HG02642 (cell line): Measurements from ENCODE around the gene LRRIQ4.
A peak's percentile ranks its signal among the peaks of the same experiment; 100 is the strongest.

Experiments used
- ATAC-seq: cut with Tn5 transposase; IDR thresholded peaks from one replicate; pipeline ENCODE4 v1.9.1; 2021; ENCODE audit warnings: mild to moderate bottlenecking; ENCODE audit not compliant: unreplicated experiment, poor library complexity

LRRIQ4 gene

DNA sequence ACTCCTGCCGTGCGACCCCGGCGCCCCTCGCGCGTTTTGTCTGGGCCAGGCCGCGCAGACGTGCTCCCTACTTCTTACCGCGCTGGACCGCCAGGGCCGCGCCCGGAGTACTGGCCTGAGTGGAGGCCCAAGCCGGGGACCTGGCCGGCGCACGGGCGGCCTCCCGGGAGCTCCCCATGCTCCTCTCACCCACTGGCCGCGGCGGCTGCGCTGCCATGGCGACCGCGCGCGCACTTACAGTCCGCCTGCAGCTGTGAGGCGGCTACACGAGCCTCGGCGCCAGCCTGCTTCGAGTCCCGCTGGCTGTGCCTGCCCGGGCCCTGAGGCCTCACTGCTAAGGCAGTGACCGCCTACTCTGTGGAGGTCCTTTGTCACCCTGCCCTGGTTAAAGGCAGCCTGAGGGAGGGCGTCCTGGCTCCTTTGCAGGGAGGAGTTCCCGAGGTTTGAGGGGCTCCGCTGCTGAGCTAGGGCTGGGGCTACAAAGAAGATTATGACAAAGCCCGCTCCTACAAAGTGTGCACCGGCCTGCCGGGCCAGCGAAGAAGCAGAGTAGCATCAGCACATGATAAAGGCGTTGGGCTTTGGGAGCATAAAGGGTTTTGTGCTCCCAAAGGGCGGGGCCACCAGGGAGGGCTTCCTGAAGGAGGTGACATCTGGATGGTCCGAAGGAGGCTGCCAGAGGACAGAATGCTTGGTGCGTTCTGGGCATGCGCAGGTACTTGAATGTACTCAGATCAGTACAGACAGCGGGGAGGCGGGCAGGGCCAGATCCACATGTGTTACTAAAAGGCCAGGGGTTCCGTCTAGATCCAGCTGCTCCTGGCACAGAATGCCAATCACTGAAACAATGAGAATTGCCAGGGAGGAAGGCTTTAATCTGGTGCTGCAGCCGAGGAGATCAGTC, at the start of gene LRRIQ4, which contains the start of gene LRRC34:
TSS of gene LRRIQ4 (plus strand) at position 539 of the 904 bp plus-strand sequence. CDS start 9,052 bp downstream, outside the sequence.
TSS of gene LRRC34 (minus strand) at position 573 of the 904 bp plus-strand sequence. CDS start at position 217, 356 bp downstream.
- peak; percentile 71 for ATAC-seq

DNA sequence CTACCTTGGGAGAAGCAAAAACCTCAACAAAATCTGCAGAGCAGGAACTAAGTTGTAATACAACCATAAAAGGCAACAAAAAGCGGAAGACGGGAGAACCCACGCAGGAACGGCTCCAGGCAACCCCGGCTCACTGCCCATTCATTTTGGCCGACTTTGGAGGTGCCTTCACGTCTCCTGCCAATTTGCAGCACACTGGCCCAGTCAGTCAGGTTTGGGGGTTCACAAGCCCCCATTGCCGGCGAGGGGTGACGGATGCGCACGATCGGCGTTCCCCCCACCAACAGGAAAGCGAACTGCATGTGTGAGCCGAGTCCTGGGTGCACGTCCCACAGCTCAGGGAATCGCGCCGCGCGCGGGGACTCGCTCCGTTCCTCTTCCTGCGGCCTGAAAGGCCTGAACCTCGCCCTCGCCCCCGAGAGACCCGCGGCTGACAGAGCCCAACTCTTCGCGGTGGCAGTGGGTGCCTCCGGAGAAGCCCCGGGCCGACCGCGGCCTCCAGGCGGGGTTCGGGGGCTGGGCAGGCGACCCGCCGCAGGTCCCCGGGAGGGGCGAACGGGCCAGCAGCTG, 48.3 kb upstream of the LRRIQ4 start:
- peak; percentile 36 for ATAC-seq

DNA sequence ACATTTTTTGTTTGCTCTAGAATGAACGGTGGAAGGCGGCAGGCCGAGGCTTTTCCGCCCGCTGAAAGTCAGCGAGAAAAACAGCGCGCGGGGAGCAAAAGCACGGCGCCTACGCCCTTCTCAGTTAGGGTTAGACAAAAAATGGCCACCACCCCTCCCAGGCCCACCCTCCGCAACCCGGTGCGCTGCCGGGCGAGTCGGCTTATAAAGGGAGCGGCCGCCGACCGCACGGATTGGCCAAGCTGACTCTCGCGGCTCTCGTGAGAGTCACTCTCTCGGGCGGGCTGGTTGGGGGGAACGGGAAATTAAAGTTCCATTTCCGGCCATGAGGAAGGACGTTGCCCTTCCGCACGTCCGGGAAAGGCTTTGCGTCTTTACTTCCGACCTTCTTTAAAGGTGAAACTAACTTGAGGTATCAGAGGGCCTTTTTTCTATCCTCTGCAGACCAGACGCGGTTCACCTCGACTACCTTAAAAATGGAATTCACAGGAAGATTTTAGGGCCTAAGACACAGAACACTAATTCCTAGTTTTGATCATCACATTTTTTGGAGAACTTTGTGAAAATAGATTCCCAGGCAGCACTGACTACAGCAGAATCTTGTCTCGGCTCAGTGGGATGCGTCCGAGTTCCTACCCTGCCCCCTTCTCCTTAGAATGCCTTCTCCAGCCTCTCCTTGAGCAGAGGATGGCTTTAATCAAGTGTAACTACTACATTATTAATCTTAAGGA, 47.6 kb upstream of the LRRIQ4 start, which contains the start of gene TERC:
TSS of gene TERC (minus strand) at position 179 of the 731 bp plus-strand sequence.
- peak; percentile 81 for ATAC-seq

DNA sequence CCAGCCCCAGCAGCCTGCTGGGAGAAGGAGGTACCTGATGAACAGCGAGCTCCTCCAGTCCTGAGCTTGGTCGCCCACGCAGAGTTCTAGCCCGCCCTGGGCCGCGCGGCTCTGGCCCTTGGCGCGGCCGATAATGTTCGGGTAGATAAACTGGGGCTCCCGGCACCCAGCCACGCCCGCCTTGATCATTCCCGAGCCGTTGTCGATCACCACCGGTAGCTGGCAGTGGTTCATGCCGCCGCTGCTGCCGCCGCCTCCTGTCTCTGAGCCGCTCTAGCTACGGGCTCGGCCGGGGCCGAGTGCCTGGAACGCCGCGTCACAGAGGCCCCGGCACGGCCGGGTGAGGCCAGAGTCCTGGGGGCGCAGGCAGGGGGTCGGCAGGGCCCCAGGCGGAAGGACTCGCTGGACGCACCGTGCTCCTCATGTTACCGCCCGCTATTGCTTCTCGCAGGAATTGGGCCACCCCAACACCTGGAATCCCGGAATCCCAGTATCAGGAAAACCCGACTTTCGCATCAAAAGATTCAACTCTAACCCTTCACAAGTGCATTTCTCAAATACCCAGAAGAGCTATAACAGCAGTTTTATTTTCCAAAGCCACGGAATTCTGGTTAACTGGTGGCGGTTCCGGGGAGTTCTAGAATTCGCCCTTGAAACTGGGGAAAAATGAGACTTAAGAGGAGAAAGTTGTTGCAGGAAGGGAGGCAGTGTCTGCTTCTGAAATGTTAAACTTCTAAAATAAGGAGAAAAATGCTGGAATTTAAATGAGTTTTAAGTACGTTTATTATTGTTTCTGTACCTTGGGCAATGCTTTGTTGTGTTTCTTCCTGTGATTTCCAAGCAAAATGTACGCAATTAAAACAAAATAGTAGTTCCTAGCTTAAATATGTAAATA, 43.1 kb upstream of the LRRIQ4 start, which contains the start of gene ACTRT3:
TSS of gene ACTRT3 (minus strand) at position 275 of the 895 bp plus-strand sequence. CDS start at position 234, 41 bp downstream.
- peak; percentile 25 for ATAC-seq

DNA sequence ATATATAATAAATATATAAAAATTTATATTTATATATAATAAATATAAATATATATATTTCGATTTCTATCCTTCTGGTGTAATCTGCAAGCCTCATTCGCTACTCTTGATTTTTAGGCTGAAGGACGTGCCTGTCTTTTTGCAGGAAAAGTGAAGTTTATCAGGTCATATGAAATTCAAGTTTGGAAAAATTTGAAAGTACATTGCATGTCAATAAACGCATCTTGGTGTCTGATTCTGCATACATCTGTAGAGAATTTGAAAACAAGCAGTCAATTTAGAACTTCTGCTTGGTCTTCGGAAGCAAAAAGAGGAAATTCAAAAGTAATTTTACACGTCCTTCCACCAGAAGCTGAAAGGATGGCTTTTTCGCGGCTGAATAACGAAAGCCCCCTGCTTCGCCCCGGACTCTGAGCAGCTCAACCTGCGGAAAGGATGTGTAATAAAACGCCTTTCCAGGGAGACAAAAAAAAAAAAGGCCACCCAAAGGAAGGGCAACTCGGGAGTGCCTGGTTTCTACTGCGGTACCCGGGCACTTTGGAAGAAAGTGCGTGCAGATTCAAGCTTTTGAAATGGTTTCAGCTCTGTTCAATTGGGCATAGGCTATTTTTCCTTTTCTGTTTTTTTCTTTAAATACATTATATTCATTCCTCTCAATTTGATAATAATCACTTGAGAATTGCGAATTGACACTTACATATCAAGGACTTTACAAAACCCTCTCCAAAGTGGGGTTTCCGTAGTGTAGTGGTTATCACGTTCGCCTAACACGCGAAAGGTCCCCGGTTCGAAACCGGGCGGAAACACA, 41.0 kb upstream of the LRRIQ4 start:
- peak; percentile 12 for ATAC-seq

DNA sequence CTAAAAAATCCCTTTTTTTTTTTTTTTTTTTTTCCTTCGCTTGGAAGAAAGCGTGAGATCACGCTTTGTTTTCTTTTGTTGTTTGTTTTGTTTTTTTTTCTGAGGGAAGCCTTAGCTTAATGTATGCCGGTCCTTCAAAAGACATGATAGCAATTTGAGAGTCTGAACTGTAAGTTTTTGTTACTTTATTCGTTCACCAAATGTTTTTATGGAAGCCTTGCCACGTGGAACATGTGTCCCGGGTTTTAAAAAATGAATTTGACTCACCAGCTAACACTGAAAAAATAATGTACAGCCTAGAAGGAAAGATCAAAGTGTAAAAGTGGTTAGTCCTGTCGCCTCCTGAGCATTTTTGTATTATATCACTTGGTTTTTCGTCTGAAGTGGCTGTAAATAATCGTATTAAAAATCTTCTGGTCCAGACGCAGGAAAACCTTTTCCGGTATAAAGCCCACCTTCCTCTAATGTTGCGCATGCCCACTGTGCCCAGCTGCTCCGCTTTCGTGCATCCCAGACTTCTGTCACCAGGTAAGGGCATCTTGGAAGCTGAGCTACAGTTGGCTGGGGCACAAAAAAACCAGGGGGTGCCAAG, 40.3 kb upstream of the LRRIQ4 start:
- peak; percentile 28 for ATAC-seq

DNA sequence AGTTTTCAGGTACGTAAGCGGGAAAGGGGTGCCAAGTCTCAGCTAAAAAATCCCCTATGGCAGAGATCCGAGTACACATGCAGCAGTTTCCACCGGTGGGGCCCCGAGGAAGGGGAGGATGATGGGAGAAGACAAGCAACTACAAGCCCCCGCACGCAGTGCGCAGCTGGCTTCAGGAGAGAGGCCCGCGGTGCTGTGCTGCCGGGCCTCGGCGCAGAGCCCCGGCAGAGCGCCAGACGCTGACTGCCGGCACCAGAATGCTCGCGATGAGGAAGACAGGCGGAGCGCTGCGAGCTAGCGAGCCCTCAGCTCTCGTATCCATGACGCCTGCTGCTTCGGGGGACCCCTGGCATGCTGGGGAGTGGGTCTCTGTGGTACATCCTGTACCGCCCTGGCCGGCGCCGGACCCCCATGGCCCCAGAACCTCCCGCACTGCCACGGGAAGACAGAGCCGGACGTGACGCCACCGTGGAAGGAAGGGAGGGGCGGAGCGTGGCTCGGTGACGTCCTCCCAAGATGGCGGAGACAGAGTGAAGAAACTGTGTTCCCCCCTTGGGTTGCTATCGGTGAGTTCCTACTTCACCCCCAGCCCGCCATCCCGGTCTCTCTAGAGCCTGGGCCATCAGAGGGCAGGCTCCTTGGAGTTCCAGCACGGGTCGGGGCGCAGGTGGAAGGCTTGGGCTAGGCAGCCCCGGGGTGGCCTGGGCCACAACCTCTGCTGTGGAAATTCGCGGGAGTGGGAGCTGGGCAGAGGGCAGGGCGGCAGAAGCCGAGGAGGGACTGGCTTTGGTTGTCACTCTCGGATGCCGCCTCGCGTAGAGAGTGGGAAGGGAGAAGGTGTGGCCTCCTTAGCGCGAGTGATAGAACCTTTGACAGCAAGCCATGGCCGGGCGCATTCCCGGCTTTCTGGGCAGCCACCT, 39.5 kb upstream of the LRRIQ4 start, which contains the start of gene MYNN:
TSS of gene MYNN (plus strand) at position 500 of the 920 bp plus-strand sequence. CDS start 900 bp downstream, outside the sequence.
- peak; percentile 88 for ATAC-seq

DNA sequence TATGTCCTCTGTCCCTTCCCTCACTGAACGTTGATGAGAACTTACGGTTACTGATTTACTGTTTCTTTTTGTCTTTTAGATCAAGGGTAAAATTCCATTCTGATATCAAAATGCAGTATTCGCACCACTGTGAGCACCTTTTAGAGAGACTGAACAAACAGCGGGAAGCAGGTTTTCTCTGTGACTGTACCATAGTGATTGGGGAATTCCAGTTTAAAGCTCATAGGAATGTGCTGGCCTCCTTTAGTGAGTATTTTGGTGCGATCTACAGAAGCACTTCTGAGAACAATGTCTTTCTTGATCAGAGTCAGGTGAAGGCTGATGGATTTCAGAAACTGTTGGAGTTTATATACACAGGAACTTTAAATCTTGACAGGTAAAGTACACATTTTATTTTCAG, 38.5 kb upstream of the LRRIQ4 start:
- no peak for ATAC-seq

DNA sequence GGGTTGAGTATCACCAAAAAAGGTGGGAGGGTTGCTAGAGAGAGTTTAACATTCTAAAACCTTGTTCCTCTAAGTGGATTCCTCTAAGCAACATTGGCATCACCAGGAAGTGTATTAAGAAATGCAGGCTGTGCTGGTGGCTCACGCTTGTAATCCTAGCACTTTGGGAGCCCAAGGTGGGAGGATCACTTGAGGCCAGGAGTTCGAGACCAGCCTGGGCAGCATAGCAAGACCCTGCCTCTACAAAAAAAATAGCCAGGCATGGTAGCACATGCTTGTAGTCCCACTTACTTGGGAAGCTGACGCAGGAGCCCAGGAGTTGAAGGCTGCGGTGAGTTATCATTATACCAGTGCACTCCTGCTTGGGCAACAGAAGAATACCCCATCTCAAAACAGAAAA, 34.8 kb upstream of the LRRIQ4 start:
- ATAC-seq, result no peak

DNA sequence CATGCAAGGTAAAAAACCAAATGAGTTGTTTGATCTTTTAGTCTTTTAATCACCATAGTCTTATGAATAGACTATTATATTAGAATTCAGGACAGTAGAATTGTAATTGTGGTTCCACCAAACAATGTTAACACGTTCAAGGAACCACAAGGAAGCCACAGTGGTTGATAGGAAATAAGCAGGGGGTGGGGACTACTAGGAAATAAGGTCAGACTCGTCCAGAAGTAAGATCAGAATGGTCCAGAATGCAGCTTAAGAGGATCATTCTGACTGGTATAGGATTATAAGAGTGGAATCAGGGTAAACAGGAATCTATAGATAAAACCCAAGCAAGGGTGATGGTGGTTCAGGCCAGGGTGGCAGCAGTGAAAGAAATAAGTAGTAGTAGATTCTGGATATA, 31.9 kb upstream of the LRRIQ4 start:
- no peak for ATAC-seq

DNA sequence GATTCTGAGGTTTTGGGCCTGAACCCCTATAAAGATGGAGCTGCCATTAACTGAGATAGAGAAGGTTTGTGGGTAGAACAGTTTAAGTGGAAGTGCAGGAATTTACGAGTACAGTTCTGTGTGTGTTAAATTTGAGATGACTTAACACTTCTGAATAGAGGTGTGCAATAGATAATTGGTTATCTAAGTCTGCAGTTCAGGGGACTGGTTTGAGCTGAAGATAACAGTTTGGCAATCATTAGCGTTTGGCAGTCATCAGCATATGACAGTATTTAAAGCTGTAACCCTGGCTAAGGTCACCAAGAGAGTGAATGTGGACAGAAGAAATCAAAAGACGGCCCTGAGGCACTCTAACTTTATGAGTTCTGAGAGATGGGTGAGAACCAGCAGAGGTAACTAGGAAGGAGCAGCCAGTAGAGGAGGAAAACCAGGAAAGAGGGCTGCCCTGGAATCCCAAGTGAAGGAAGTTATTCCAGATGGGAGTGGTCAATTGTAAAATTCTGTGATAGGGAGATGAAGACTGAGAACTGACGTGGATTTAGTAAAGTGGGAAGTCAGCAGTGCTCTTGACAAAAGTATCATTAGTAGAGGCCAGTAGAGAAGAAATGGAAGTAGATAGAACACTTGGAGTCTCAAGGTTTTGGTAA, 31.3 kb upstream of the LRRIQ4 start:
- ATAC-seq, result no peak

DNA sequence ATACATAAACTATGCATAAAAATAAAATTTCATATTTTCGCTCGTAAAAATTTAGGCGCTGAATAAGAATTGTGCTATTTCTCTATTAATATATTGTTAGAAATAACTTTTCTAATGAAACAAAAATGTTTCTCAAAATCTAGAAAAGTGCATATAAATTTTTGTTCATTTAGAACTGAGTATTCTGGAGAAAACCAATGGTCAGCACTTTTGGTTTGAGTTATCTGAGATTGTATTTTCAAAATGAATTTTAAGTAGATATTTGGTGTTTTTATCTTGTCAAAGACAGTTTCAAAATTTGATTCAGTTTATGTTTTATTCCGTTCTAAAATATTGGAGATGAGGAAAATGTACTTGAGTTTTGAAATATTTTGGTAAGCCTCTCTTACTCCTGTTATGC, 25.6 kb upstream of the LRRIQ4 start:
- no peak for ATAC-seq

DNA sequence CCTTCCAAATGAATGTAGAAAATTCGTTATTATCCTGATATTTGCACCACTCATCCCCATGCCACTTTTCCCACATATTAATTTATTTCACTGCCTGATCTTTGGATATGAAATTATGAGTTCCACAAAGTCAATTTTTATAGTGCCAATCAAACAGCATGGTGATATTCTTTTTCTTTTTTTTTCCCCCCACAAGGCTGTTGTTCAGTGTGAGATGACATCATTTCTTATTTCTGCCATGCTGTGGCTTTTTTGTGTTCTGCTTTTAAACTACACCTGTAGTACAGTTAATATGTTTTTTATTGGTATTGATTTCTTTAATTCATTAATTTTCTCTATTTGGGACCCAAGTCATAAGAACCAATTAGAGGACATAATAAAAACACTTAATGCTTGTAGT, 24.9 kb upstream of the LRRIQ4 start:
- ATAC-seq, result no peak

DNA sequence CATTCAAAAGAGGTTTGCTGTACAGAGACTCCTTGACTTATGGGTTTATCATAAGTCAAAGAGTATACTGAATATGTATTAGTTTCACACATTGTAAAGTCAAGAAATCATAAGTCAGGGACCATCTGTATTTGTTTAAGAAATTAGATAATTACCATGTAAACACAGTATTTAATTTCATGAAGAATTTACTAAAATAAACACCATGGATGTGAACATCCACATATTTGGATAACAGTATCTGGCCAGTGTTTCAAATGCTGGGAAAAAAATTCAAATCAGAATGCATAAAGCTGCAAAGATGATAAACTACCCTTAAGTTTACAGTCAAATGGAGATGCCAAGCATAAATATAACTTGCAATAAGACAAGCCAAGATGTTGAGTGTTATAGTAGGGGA, 22.5 kb upstream of the LRRIQ4 start:
- ATAC-seq, result no peak

DNA sequence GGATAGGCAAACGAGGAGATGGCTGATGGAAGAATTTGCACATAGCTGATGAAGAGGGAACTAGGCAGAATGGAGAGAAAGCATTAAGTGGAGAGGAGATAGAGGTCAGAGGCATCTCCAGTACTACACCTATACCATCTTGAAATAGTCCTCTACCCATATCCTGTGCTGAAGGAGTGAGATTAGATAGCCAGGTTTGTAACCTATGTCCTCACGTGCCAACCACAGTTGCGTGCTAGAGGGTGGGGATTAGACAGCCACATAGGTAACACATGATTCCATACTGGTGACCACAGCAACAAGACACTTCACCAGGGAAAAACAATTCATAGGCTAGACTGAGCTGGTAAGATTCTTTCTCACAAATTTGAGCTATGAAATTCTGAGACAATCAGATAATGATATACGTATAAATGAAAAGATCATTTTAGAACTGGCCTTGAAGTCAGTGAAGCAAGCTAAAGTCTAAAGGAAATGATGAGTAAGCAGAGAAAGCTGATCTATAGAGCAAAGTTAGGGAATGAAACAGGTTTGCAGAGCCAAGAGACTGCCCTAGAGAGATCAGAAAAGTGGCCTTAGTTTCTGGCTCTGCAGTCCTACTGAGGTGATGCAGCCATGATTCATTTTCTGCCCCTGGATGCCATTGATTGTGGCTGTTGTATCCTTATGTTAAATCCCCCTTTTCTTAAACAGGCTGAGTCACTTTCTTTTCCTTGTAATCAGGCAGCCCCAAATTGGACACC, 21.8 kb upstream of the LRRIQ4 start:
- ATAC-seq, result no peak

DNA sequence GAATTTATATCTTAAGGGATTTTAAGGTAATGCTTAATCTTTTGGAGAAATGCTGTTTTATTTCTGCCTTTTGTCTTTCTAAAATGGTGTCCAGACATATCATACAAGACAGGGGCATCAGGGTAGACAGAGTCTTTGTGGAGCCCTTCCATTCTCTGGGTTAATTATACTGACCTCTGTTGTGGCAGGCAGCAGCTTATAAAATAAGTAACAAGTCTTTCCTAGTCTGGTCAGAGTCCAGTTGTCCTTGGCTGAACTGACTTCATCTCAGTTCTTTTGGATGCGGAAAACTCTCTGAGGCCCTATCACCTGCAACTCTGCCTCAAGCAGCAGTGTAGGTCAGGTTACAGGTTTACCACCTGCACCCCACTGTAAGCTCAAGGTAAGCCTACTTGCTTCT, 20.3 kb upstream of the LRRIQ4 start:
- no peak for ATAC-seq
